ENCODE data around the gene SLC29A3. TPM values are rescaled to one million over a fixed set of nuclear protein-coding genes. Genes with fewer than 3 reads are reported as not detected.
A peak's percentile ranks its signal among the peaks of the same experiment; 100 is the strongest.
"Not testable (repeated sequence)": the region's sequence is repeated elsewhere in the genome, so short reads cannot be mapped to it uniquely, and the experiment has no call there.

SLC29A3 gene
- total and polyA plus RNA-seq, 7 donors: 0.64 to 2.2 (median 0.81) TPM

GRCh38 chr10:71272056-71272771 is 46.8 kb upstream of the SLC29A3 start:
- intact Hi-C loops (cut with DNase I): no loop called here
- no peak for TF ChIP-seq CTCF (IDR thresholded peaks at IDR 0.05)
- no peak overlapping the region for H3K27ac ChIP-seq
- H3K4me3 ChIP-seq: no peak overlapping the region
- no peaks in the 10 kb centered on the region for H3K9me3 ChIP-seq
- ATAC-seq (no peak), DNase-seq (no peak)
- no peaks in the 10 kb centered on the region for H3K27me3 ChIP-seq (ENCODE audit: insufficient read depth in 3 of 3, low read length in 2 of 3)
- no peaks in the 10 kb centered on the region for H3K36me3 ChIP-seq (ENCODE audit: insufficient read depth in 1 of 2, low read depth in 1 of 2)
- peaks cover 35% of the 10 kb centered on the region for H3K4me1 ChIP-seq
- 73 to 77% (median 77%) methylated on average over 15 of the region's 15 CpGs for WGBS, 3 donors

GRCh38 chr10:71272974-71273373 is 46.1 kb upstream of the SLC29A3 start:
- H3K9me3 ChIP-seq; DNase-seq; H3K36me3 ChIP-seq (ENCODE audit: insufficient read depth in 1 of 2, low read depth in 1 of 2); H3K27ac ChIP-seq; ATAC-seq; H3K27me3 ChIP-seq (ENCODE audit: insufficient read depth in 3 of 3, low read length in 2 of 3); H3K4me3 ChIP-seq; intact Hi-C loops (cut with DNase I): not testable (repeated sequence)
- peaks cover 27% of the 10 kb centered on the region for H3K4me1 ChIP-seq
- WGBS, 3 donors: 90 to 94% (median 91%) methylated on average over 11 of the region's 11 CpGs

DNA sequence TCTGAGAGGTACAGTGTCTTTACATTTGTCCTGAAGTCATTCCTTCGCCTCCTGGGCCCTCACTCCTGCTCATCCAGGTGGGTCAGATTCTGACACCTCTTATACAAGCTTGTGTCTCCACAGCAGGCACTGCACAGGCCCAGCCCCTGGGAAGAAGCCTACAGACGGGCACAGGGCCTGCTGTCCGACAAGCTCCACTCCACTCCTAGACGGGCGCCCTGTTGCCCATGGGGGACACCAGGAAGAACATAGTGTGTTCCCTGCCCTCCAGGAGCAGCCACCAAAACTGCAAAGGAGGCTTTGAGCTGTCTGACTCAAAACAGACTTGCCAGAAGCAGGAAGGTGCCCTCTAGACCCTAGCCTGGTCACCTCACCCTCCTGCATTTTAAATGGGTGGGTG is 45.6 kb upstream of the SLC29A3 start:
- peaks cover 22% of the 10 kb centered on the region for H3K4me1 ChIP-seq
- no peaks in the 10 kb centered on the region for H3K27me3 ChIP-seq (ENCODE audit: insufficient read depth in 3 of 3, low read length in 2 of 3)
- H3K27ac ChIP-seq: no peak overlapping the region
- H3K36me3 ChIP-seq (ENCODE audit: insufficient read depth in 1 of 2, low read depth in 1 of 2): no peaks in the 10 kb centered on the region
- H3K4me3 ChIP-seq: no peak overlapping the region
- TF ChIP-seq CTCF (IDR thresholded peaks at IDR 0.05): no peak
- DNase-seq (no peak), ATAC-seq (no peak)
- intact Hi-C loops (cut with DNase I): no loop called here
- no peaks in the 10 kb centered on the region for H3K9me3 ChIP-seq
- WGBS, 3 donors: 97 to 98% (median 98%) methylated on average over 5 of the region's 5 CpGs

GRCh38 chr10:71274901-71275796 is 43.9 kb upstream of the SLC29A3 start:
- Histone ChIP-seq H3K4me3 (no peak overlapping the region), H3K27ac (no peak overlapping the region), H3K36me3 (ENCODE audit: insufficient read depth in 1 of 2, low read depth in 1 of 2) (no peaks in the 10 kb centered on the region), H3K27me3 (ENCODE audit: insufficient read depth in 3 of 3, low read length in 2 of 3) (no peaks in the 10 kb centered on the region), H3K9me3 (no peaks in the 10 kb centered on the region), H3K4me1 (peaks cover 7% of the 10 kb centered on the region)
- intact Hi-C loops (cut with DNase I): loop anchor here in 1 of 2 donors (5.0 kb wide), 1 partner anchor 368 kb away; no protein-coding TSS in a partner anchor
- WGBS, 3 donors: 74 to 78% (median 75%) methylated on average over 11 of the region's 11 CpGs
- ATAC-seq: no peak
- DNase-seq: no peak
- no peak for TF ChIP-seq CTCF (IDR thresholded peaks at IDR 0.05)

DNA sequence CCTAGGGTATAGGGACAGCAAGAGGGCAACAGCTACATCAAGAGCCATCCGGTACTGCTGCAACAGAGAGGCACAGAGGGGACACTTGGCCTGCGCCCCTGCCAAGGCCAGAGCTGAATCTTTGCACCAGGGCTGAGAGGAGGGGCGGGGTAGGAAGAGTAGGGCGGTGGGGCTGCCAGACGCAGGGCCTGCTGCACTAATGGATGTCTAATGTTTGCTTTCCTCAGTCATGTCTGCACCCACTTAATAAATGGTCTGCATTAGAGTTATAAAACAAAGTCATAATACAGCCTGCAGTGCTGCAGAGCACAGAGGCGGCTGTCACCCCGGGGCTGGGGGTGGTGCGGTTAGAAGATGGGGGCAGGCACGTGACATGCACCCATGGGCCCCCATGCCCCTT is 42.2 kb upstream of the SLC29A3 start:
- DNase-seq (no peak), ATAC-seq (peak in 1 of 4 donors; percentile 14)
- 92 to 96% (median 95%) methylated on average over 9 of the region's 9 CpGs for WGBS, 3 donors
- Histone ChIP-seq H3K27me3 (ENCODE audit: insufficient read depth in 3 of 3, low read length in 2 of 3) (no peaks in the 10 kb centered on the region), H3K4me1 (peaks cover 7% of the 10 kb centered on the region), H3K27ac (no peak overlapping the region), H3K4me3 (no peak overlapping the region), H3K36me3 (ENCODE audit: insufficient read depth in 1 of 2, low read depth in 1 of 2) (no peaks in the 10 kb centered on the region), H3K9me3 (no peaks in the 10 kb centered on the region)
- intact Hi-C loops (cut with DNase I): loop anchor here in 1 of 2 donors (5.0 kb wide), 1 partner anchor 370 kb away; no protein-coding TSS in a partner anchor
- no peak for TF ChIP-seq CTCF (IDR thresholded peaks at IDR 0.05)

Data from psoas muscle (tissue), 8 donors.